Loucy (cell line): ENCODE measurements around the gene SLC36A1.

Experiments
- H2AFZ ChIP-seq: fragments of 200-600 bp; sonication (generic); 2 replicates; pipeline ENCODE4 v1.6.0; 2016; ENCODE audit warnings: antibody characterized with exemption, mild to moderate bottlenecking, low read length, moderate library complexity
- H3F3A ChIP-seq: fragments of 200-600 bp; 2 replicates; pipeline ENCODE4 v1.6.0; 2016; ENCODE audit warnings: antibody characterized with exemption, low read depth, mild to moderate bottlenecking
- H3K27me3 ChIP-seq: fragments of 200-600 bp; sonication (generic); 2 replicates; pipeline ENCODE4 v1.6.1; 2014; ENCODE audit warnings: low read length, mild to moderate bottlenecking; ENCODE audit not compliant: insufficient read depth, poor library complexity, severe bottlenecking
- H3K36me3 ChIP-seq: fragments of 200-600 bp; sonication (generic); 2 replicates; pipeline ENCODE4 v1.6.1; 2016; ENCODE audit warnings: low read length; ENCODE audit not compliant: insufficient read depth
- H3K4me1 ChIP-seq: fragments of 200-600 bp; sonication (generic); 2 replicates; pipeline ENCODE4 v1.5.1; 2014; ENCODE audit warnings: low read length, mild to moderate bottlenecking; ENCODE audit not compliant: insufficient read depth, poor library complexity, severe bottlenecking
- H3K4me2 ChIP-seq: fragments of 200-600 bp; sonication (generic); 2 replicates; pipeline ENCODE4 v1.6.0; 2014; ENCODE audit warnings: antibody characterized with exemption, low read length, low read depth, mild to moderate bottlenecking; ENCODE audit not compliant: poor library complexity, severe bottlenecking
- H3K4me3 ChIP-seq: fragments of 200-600 bp; sonication (generic); 2 replicates; pipeline ENCODE4 v1.5.1; 2014; ENCODE audit warnings: low read length, mild to moderate bottlenecking, mixed read lengths; ENCODE audit not compliant: poor library complexity, severe bottlenecking
- H3K79me2 ChIP-seq: fragments of 200-600 bp; sonication (generic); 2 replicates; pipeline ENCODE4 v1.6.1; 2014; ENCODE audit warnings: low read length; ENCODE audit not compliant: insufficient read depth
- H3K9ac ChIP-seq: fragments of 200-600 bp; sonication (generic); 2 replicates; pipeline ENCODE4 v1.6.0; 2014; ENCODE audit warnings: mild to moderate bottlenecking, low read depth, low read length, moderate library complexity; ENCODE audit not compliant: poor library complexity, severe bottlenecking
- H3K9me2 ChIP-seq: fragments of 200-600 bp; sonication (generic); replicated peaks from 2 replicates; pipeline ENCODE4 v1.6.1; 2016; ENCODE audit warnings: low read depth, low read length, mixed read lengths
- H3K9me3 ChIP-seq: fragments of 200-600 bp; sonication (generic); 2 replicates; pipeline ENCODE4 v1.6.1; 2014; ENCODE audit warnings: mild to moderate bottlenecking, antibody characterized with exemption, low read length, low read depth; ENCODE audit not compliant: insufficient read depth
- H4K20me1 ChIP-seq: fragments of 200-600 bp; sonication (generic); 2 replicates; pipeline ENCODE4 v1.6.0; 2014; ENCODE audit warnings: antibody characterized with exemption, low read length, mild to moderate bottlenecking; ENCODE audit not compliant: insufficient read depth, poor library complexity, severe bottlenecking
- EZH2phosphoT487 ChIP-seq: fragments of 200-600 bp; IDR thresholded peaks from 2 replicates; pipeline ENCODE4 v1.6.1; 2018; ENCODE audit warnings: antibody characterized with exemption, mild to moderate bottlenecking, moderate library complexity, borderline replicate concordance
- TF ChIP-seq, protein P1 (sequence below): fragments of 200-600 bp; sonication (generic); conservative IDR thresholded peaks from 2 replicates; pipeline ENCODE4 v1.5.1; 2014; ENCODE audit warnings: mild to moderate bottlenecking, antibody characterized with exemption, low read length

The SLC36A1 gene

DNA sequence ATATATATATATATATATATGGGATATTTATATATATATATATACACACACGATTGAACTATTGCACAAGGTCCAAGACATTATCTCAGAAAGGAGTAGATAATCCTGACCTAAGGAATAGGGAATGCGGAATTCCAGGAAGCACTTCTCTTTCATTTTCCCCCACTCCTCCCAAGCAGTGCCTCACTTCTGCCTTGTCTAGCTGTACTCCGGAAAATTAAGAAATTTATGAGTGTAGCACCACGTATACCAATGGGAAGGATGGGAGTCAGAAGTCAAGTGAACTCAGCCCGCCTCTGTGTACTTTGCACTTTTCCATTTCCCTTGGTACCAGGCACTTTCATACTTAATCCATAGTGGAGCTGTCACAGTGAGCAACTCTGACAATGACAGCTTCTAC lies 10.9 kb downstream of the SLC36A1 start:
- no peaks in the 10 kb centered on the region for H3K4me1 ChIP-seq
- no peak overlapping the region for H2AFZ ChIP-seq
- no peak overlapping the region for H3K4me3 ChIP-seq
- no peak overlapping the region for H3K4me2 ChIP-seq
- H3K9me3 ChIP-seq: no peaks in the 10 kb centered on the region
- no peaks in the 10 kb centered on the region for H4K20me1 ChIP-seq
- TF ChIP-seq, protein P1, sequence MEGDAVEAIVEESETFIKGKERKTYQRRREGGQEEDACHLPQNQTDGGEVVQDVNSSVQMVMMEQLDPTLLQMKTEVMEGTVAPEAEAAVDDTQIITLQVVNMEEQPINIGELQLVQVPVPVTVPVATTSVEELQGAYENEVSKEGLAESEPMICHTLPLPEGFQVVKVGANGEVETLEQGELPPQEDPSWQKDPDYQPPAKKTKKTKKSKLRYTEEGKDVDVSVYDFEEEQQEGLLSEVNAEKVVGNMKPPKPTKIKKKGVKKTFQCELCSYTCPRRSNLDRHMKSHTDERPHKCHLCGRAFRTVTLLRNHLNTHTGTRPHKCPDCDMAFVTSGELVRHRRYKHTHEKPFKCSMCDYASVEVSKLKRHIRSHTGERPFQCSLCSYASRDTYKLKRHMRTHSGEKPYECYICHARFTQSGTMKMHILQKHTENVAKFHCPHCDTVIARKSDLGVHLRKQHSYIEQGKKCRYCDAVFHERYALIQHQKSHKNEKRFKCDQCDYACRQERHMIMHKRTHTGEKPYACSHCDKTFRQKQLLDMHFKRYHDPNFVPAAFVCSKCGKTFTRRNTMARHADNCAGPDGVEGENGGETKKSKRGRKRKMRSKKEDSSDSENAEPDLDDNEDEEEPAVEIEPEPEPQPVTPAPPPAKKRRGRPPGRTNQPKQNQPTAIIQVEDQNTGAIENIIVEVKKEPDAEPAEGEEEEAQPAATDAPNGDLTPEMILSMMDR: no peak
- TF ChIP-seq EZH2phosphoT487: no peak
- no peaks in the 10 kb centered on the region for H3K27me3 ChIP-seq
- H3K9me2 ChIP-seq: no peaks in the 10 kb centered on the region
- no peaks in the 10 kb centered on the region for H3K79me2 ChIP-seq
- no peaks in the 10 kb centered on the region for H3K36me3 ChIP-seq
- no peak overlapping the region for H3K9ac ChIP-seq
- no peaks in the 10 kb centered on the region for H3F3A ChIP-seq

DNA sequence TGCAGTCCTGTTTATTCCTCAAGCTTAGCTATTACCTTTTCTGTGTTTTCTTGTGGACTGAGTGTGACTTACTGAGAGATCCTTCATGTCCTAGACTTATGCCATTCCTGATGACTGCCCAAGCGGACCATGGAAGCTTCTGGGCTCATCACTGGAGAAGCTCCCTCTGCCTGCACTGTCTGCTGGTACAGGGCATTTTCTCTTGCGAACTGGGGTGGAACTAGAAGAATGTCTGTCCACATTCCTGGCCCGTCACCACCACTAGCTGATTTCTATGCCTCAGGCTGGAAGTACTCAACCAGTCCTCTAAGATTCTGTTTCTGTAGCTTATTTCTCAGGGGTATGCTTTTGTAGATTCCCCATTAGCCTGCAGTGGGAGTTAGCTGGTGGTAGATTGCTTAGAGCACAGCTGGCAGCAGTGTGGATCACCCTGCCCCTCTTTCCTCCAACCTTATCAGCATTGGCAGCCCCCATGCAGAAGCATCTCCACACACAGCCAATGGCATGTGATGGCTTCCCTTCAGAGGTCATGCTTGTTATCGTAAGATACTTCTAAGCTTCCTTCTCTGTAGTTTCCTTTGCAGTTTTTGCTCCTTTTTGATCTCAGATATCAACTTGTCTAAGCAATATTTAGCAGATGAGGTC lies 12.4 kb downstream of the SLC36A1 start:
- Histone ChIP-seq H3K4me1 (no peaks in the 10 kb centered on the region), H3K79me2 (no peaks in the 10 kb centered on the region), H3K9me2 (no peaks in the 10 kb centered on the region), H4K20me1 (no peaks in the 10 kb centered on the region), H2AFZ (no peak overlapping the region), H3K4me3 (no peak overlapping the region), H3K4me2 (no peak overlapping the region), H3K36me3 (no peaks in the 10 kb centered on the region), H3K27me3 (no peaks in the 10 kb centered on the region), H3K9ac (no peak overlapping the region), H3F3A (no peaks in the 10 kb centered on the region), H3K9me3 (no peaks in the 10 kb centered on the region)
- TF ChIP-seq, protein P1: no peak
- no peak for TF ChIP-seq EZH2phosphoT487

DNA sequence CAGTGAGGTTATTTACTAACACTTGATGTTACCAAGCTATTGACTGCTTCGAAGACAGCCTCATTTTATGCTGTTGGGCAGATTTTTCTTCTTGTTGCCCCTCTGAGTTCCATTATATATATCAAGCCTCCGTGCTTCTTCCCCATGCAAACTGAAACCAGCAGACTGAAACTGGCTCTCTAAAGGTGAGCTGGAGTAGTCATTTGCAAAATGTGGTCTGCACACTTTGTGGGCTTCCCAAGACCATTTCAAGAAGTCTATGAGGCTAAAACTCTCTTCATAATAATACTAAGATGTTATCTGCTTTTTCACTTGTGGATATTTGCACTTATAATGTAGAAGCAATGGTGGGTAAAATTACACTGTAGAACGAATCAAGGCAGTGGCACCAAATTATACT lies 13.9 kb downstream of the SLC36A1 start:
- Histone ChIP-seq H3K9me2 (no peaks in the 10 kb centered on the region), H3K36me3 (no peaks in the 10 kb centered on the region), H4K20me1 (no peaks in the 10 kb centered on the region), H3F3A (no peaks in the 10 kb centered on the region), H3K9me3 (no peaks in the 10 kb centered on the region), H3K79me2 (no peaks in the 10 kb centered on the region), H3K27me3 (no peaks in the 10 kb centered on the region), H3K9ac (no peak overlapping the region), H3K4me2 (no peak overlapping the region), H3K4me3 (no peak overlapping the region), H2AFZ (no peak overlapping the region), H3K4me1 (no peaks in the 10 kb centered on the region)
- TF ChIP-seq, protein P1: no peak
- no peak for TF ChIP-seq EZH2phosphoT487
